HepG2 (cell line): ENCODE measurements around the gene JAK1. TPM values are rescaled to one million over a fixed set of nuclear protein-coding genes. Genes with fewer than 3 reads are reported as not detected.

ENCODE experiments used
- AHDC1 ChIP-seq: sonication (generic); formaldehyde crosslinking; IDR thresholded peaks from 2 replicates; pipeline ENCODE4 v1.5.1; 2020; ENCODE audit warnings: mild to moderate bottlenecking, missing genetic modification reagents, borderline replicate concordance
- GATA4 ChIP-seq: sonication (generic); IDR thresholded peaks from 2 replicates; pipeline ENCODE4 v1.6.1; 2016; ENCODE audit warnings: antibody characterized with exemption, low read depth, borderline replicate concordance
- HOXA3 ChIP-seq: sonication (generic); formaldehyde crosslinking; IDR thresholded peaks from 2 replicates; pipeline ENCODE4 v1.5.0; 2020; ENCODE audit warnings: missing genetic modification reagents
- MYNN ChIP-seq: sonication (generic); formaldehyde crosslinking; IDR thresholded peaks from 2 replicates; pipeline ENCODE4 v1.4.0; 2020; ENCODE audit warnings: mild to moderate bottlenecking, low read depth, missing genetic modification reagents
- RBM22 ChIP-seq: fragments of 200-400 bp; formaldehyde crosslinking; optimal IDR thresholded peaks from 2 replicates; pipeline ENCODE3; 2017; ENCODE audit warnings: mild to moderate bottlenecking, low read length, moderate library complexity
- SIN3A ChIP-seq: IDR thresholded peaks from 2 replicates; pipeline ENCODE4 v1.6.1; 2011; ENCODE audit warnings: low read depth, mild to moderate bottlenecking, control low read depth, low read length, borderline replicate concordance
- TARDBP ChIP-seq: sonication (generic); formaldehyde crosslinking; IDR thresholded peaks from 2 replicates; pipeline ENCODE4 v1.8.0; 2022; ENCODE audit warnings: mild to moderate bottlenecking, missing genetic modification reagents
- TRIM24 ChIP-seq: sonication (generic); formaldehyde crosslinking; IDR thresholded peaks from 2 replicates; pipeline ENCODE4 v1.8.0; 2022; ENCODE audit warnings: mild to moderate bottlenecking, missing genetic modification reagents
- ZBTB33 ChIP-seq: sonication (generic); formaldehyde crosslinking; IDR thresholded peaks from 2 replicates; pipeline ENCODE4 v1.4.0; 2020; ENCODE audit warnings: missing genetic modification reagents
- ZBTB37 ChIP-seq: sonication (generic); formaldehyde crosslinking; IDR thresholded peaks from 2 replicates; pipeline ENCODE4 v1.4.0; 2020; ENCODE audit warnings: mild to moderate bottlenecking, missing genetic modification reagents
- ZBTB39 ChIP-seq: sonication (generic); formaldehyde crosslinking; IDR thresholded peaks from 2 replicates; pipeline ENCODE4 v1.5.0; 2020; ENCODE audit warnings: missing genetic modification reagents
- ZC3H4 ChIP-seq: sonication (generic); formaldehyde crosslinking; IDR thresholded peaks from 2 replicates; pipeline ENCODE4 v1.4.0; 2020; ENCODE audit warnings: missing genetic modification reagents, borderline replicate concordance
- ZEB1 ChIP-seq: IDR thresholded peaks from 2 replicates; pipeline ENCODE4 v1.6.1; 2012; ENCODE audit warnings: mild to moderate bottlenecking, low read depth, inconsistent platforms; ENCODE audit not compliant: insufficient replicate concordance
- ZNF441 ChIP-seq: sonication (generic); formaldehyde crosslinking; IDR thresholded peaks from 2 replicates; pipeline ENCODE4 v1.7.0; 2021; ENCODE audit warnings: missing genetic modification reagents, borderline replicate concordance
- ZNF503 ChIP-seq: sonication (generic); formaldehyde crosslinking; IDR thresholded peaks from 2 replicates; pipeline ENCODE4 v1.4.0; 2020; ENCODE audit warnings: missing genetic modification reagents
- ZNF569 ChIP-seq: sonication (generic); formaldehyde crosslinking; IDR thresholded peaks from 2 replicates; pipeline ENCODE4 v1.5.0; 2020; ENCODE audit warnings: mild to moderate bottlenecking, missing genetic modification reagents, moderate library complexity, borderline replicate concordance
- ZNF775 ChIP-seq: sonication (generic); formaldehyde crosslinking; IDR thresholded peaks from 2 replicates; pipeline ENCODE4 v1.4.0; 2020; ENCODE audit warnings: missing genetic modification reagents, mild to moderate bottlenecking, moderate library complexity, borderline replicate concordance
- polyA plus RNA-seq, 8 experiments: library from polyadenylated mRNA; depleted of rRNA in 3 of 8; stranded (reverse) in 7 of 8; unstranded in 1 of 8; fragments of >200 nt; fragmentation: Illumina TruSeq in 4 of 8; extraction: Trizol in 4 of 8; gene quantifications; 2 replicates each; pipeline versions ENCODE4 v1.2.1 to v1.2.3, GENCODE V29; 2011 to 2016; ENCODE audit warnings: low read depth in 4 of 8, missing spikeins in 1 of 8, mixed read lengths in 1 of 8; ENCODE audit not compliant: insufficient read depth in 1 of 8
- total RNA-seq, 5 experiments: library from RNA; depleted of rRNA; stranded (reverse); fragments of >200 nt; fragmentation: Illumina TruSeq; extraction: Trizol; gene quantifications; 2 replicates each; pipeline ENCODE4 v1.2.3, GENCODE V29; 2016; ENCODE audit warnings: low read depth in 1 of 5

Gene JAK1
- total and polyA plus RNA-seq, 2 of the 13 experiments (the other 11 are each of a cell fraction or from before 2014, with no cell fraction given), result 23.9 to 42.4 TPM

- TF ChIP-seq ZBTB39 (no peak), ZNF441 (CRISPR knock-in tag) (no peak), ZEB1 (no peak), TARDBP (no peak), MYNN (CRISPR knock-in tag) (no peak), AHDC1 (CRISPR knock-in tag) (peak; percentile 54; the same call in 1 of the 2 replicates), ZNF569 (CRISPR knock-in tag) (no peak), ZNF503 (CRISPR knock-in tag) (no peak), HOXA3 (no peak), ZC3H4 (CRISPR knock-in tag) (no peak), RBM22 (no peak), TRIM24 (CRISPR knock-in tag) (no peak), GATA4 (no peak), ZNF775 (CRISPR knock-in tag) (no peak), ZBTB33 (no peak), ZBTB37 (no peak), SIN3A (no peak)
Measured at GRCh38 chr1:64906447-64906846, 59.9 kb downstream of the JAK1 start (continued).
